Thymus (tissue), 11 donors: ENCODE data around the gene GNLY. TPM values are rescaled to one million over a fixed set of nuclear protein-coding genes. Genes with fewer than 3 reads are reported as not detected.
A peak's percentile ranks its signal among the peaks of the same experiment; 100 is the strongest.

Source experiments
- DNase-seq, 9 donors: peaks; one replicate each; pipeline ENCODE4 v3.0.0-alpha.2; 2013; ENCODE audit warnings: low spot score in 9 of 9, low read depth in 6 of 9, missing footprints in 1 of 9
- H3K27ac ChIP-seq, 2 donors: one replicate each; pipeline ENCODE4 v1.5.1; 2013; ENCODE audit warnings: control low read depth in 1 of 2, low read depth in 1 of 2, low read length in 1 of 2, mild to moderate bottlenecking in 1 of 2, moderate library complexity in 1 of 2
- H3K27me3 ChIP-seq, 2 donors: one replicate each; pipeline ENCODE4 v1.5.1; 2013; ENCODE audit warnings: low read length in 1 of 2; ENCODE audit not compliant: control insufficient read depth in 2 of 2, insufficient read depth in 1 of 2
- H3K36me3 ChIP-seq, 2 donors: one replicate each; pipeline ENCODE4 v1.5.1; 2013; ENCODE audit warnings: low read length in 1 of 2, mild to moderate bottlenecking in 1 of 2, moderate library complexity in 1 of 2; ENCODE audit not compliant: control insufficient read depth in 2 of 2, insufficient read depth in 2 of 2
- H3K4me1 ChIP-seq, 2 donors: one replicate each; pipeline ENCODE4 v1.5.1; 2013; ENCODE audit warnings: low read length in 2 of 2; ENCODE audit not compliant: control insufficient read depth in 2 of 2, insufficient read depth in 2 of 2
- H3K4me3 ChIP-seq, 2 donors: one replicate each; pipeline ENCODE4 v1.5.1; 2013; ENCODE audit warnings: low read length in 2 of 2, control low read depth in 1 of 2, mild to moderate bottlenecking in 1 of 2
- H3K9me3 ChIP-seq, 2 donors: one replicate each; pipeline ENCODE4 v1.5.1; 2013; ENCODE audit warnings: low read length in 1 of 2, mild to moderate bottlenecking in 1 of 2; ENCODE audit not compliant: control insufficient read depth in 2 of 2, insufficient read depth in 1 of 2
- WGBS: extraction: QIAGEN DNeasy Blood & Tissue Kit; methylation state at CpG from one replicate; pipeline ENCODE4 v1.1.7; 2013; 5-methylcytosine and 5-hydroxymethylcytosine counted together
- polyA plus RNA-seq: library from polyadenylated mRNA; stranded (reverse); fragments of 200-250 nt; gene quantifications from one replicate; pipeline ENCODE4 v1.2.3, GENCODE V29; 2013
- total RNA-seq: library from RNA; stranded (reverse); fragments of 120-200 nt; gene quantifications from one replicate; pipeline ENCODE4 v1.2.4, GENCODE V29; 2013
- donor health status: healthy.

The GNLY gene
- total and polyA plus RNA-seq, 2 donors = 1.7 to 7.0 TPM

DNA sequence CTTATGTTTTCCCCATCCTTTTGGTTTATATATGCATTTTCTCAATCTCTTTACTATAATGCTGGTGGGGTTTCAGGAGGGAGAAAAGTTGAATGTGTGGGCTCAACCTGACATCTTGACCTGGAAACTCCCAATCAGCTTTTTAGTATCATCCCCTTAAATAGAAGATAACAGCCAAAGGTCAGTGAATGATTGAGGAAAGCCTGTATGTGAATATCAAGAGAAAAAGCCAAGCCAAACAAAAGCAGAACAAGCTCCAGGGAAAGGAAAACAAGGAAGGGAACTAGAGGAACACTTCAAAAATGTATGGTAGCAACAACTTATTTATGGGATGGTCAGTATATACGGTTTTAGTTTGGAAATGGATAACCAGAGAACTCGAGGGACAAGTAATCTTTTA is 31.3 kb downstream of the GNLY start:
- Histone ChIP-seq H3K4me3 (no peak overlapping the region), H3K4me1 (peaks cover 0 to 6% of the 10 kb centered on the region in 2 donors), H3K36me3 (no peaks in the 10 kb centered on the region), H3K27me3 (peaks cover 0 to 10% of the 10 kb centered on the region in 2 donors), H3K27ac (no peak overlapping the region), H3K9me3 (no peaks in the 10 kb centered on the region)
- WGBS = 87% methylated on average over 2 of the region's 2 CpGs
- DNase-seq = no peak

DNA sequence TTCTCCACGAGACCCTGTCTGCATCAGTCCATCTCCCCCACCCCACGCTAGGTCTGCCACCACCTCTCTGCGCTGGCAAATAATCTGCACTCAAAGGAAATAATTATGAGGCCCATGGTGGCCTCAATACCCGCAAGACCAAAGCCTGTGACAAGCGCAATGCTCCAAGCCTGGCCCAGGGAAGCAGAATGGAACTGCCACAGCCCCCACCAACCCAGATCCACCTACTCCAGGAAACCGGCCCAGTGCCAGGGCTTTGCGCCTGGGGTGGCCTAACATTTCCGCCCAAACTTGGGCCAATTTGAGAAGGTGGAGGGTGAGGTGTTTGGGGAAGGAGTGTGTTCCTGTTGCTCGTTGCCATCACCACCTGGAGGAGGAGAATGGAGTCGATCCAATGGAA is 33.6 kb downstream of the GNLY start:
- no peak for DNase-seq
- Histone ChIP-seq H3K4me3 (no peak overlapping the region), H3K27ac (no peak overlapping the region), H3K36me3 (no peaks in the 10 kb centered on the region), H3K4me1 (peaks cover 0 to 11% of the 10 kb centered on the region in 2 donors), H3K27me3 (peaks cover 0 to 10% of the 10 kb centered on the region in 2 donors), H3K9me3 (no peaks in the 10 kb centered on the region)
- 95% methylated on average over 10 of the region's 10 CpGs for WGBS

DNA sequence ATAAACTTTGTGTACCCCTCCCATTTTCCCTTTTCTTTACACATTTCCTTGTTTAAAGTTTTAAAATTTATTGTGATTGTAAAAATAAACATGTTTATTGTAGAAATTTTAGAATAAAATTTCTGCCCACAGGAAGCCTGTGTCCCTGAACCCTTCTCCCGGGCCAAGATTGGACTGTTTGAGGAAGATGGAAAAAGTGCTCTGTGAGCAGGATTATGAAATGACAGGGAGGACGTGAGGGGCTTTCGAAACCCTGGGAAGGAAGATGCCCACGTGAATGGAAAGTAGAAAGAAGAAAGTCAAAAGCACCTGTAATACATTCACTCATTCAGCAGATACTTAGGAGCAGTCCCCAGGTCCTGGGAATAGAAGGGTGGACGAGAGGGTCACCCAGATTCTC is 34.2 kb downstream of the GNLY start:
- Histone ChIP-seq H3K4me1 (peaks cover 5 to 16% of the 10 kb centered on the region in 2 donors), H3K27ac (no peak overlapping the region), H3K36me3 (no peaks in the 10 kb centered on the region), H3K4me3 (no peak overlapping the region), H3K27me3 (peaks cover 0 to 10% of the 10 kb centered on the region in 2 donors), H3K9me3 (no peaks in the 10 kb centered on the region)
- 82% methylated on average over 5 of the region's 5 CpGs for WGBS
- DNase-seq = no peak

DNA sequence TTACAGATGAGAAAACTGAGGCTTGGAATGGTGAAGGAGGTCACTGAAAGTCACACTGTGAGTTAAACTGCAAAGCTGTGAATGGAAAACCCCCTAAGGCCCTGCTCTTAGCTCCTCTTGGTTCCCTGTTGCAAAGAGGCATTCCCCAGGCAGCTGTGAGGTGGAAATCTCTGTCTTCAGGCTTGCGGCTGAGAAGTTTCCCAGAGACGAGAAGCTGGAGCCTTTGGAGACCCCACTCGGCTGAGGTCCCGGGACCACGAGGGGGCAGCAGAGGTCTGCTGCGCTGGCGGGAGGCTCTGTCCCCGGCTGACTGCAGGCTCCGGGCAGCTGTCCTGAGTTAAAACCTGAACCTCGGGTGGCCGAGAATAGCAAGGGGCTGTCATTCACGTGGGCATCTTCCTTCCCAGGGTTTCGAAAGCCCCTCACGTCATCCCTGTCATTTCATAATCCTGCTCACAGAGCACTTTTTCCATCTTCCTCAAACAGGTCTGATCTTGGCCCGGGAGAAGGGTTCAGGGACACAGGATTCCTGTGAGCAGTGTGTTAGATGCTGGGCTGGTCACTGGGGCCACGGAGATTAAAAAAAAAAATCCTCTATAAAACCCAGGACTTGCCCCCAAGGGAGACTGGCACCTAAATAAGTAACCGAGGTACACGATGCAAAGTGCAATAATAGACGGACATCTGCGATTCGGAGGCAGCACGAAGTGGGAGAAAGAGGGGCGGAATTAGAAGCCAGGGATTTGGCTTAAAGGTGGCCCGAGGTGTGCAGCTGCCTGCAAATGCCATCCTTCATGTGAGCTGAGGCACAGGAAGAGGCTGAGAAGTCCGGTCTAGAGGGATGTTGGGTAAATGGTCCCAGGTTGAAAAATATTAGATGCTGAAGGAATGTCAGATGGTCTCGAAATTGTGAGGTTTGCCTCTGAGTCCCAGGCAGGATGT is 35.0 kb downstream of the GNLY start:
- peaks cover 11 to 24% of the 10 kb centered on the region in 2 donors for H3K4me1 ChIP-seq
- H3K27ac ChIP-seq = no peak overlapping the region
- no peaks in the 10 kb centered on the region for H3K9me3 ChIP-seq
- peaks cover 0 to 10% of the 10 kb centered on the region in 2 donors for H3K27me3 ChIP-seq
- peak in 7 of 9 donors; percentile 51 to 85 (median 69) for DNase-seq
- 41% methylated on average over 26 of the region's 26 CpGs for WGBS
- H3K4me3 ChIP-seq = no peak overlapping the region
- no peaks in the 10 kb centered on the region for H3K36me3 ChIP-seq

DNA sequence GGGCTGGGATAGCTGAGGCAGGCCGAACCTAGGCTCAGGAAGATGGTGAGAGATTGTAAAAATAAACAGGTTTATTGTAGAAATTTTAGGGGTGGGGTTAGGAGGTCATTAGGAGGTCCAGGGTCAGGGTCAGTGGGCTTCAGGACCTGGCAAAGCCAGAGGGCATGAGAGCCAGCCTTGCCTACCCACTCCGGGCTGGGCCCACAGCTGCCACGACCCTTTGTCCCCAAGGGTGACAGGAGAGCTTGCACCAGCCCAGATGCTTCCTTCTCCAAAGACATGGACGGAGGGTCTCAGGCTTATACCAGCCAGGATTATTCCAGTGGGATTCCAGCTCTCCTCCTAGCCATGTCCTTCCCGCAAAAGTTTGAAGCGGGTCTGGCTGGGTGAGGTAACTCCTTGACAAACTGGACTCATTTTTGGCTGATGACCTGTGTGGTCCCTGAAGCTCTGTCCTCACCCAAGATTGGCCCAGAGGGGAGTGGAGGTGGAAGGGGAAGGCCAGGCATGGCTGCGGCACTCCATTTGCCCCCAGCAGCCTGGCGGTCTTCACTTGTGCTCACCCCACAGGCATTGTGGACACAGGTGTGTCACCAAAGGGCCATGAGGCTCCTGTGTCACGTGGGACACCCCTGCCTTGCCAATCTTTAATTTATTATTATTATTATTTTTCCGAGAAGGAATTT is 35.8 kb downstream of the GNLY start:
- H3K4me3 ChIP-seq = no peak overlapping the region
- WGBS = 95% methylated on average over 10 of the region's 10 CpGs
- peaks cover 11 to 25% of the 10 kb centered on the region in 2 donors for H3K4me1 ChIP-seq
- no peaks in the 10 kb centered on the region for H3K9me3 ChIP-seq
- H3K36me3 ChIP-seq = no peaks in the 10 kb centered on the region
- no peak overlapping the region for H3K27ac ChIP-seq
- DNase-seq = no peak
- peaks cover 0 to 10% of the 10 kb centered on the region in 2 donors for H3K27me3 ChIP-seq

DNA sequence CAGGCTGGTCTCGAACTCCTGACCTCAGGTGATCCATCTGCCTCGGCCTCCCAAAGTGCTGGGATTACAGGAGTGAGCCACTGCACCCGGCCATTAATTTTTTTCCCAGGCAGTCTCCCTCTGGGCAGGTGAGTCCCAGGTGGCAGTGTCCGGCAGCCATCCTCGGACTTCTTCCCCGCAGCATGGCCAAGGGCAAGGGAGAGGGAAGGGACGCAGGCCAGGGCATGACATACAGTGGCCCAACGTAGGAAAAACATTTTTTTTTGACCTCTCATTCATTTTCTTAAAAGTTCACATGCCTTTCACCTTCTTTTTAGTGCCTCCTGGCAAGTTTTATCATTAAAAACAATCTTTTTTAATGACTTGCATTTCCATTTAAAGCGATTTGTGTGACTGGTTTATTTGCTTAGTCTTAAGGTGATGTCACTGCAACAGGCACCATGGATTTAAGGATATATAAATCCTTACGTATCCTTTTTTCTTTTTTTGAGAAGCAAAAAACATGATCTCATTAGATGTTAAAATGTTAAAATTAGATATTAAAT is 36.6 kb downstream of the GNLY start:
- no peak for DNase-seq
- Histone ChIP-seq H3K4me3 (no peak overlapping the region), H3K27ac (no peak overlapping the region), H3K27me3 (peaks cover 0 to 10% of the 10 kb centered on the region in 2 donors), H3K4me1 (peaks cover 11 to 25% of the 10 kb centered on the region in 2 donors), H3K36me3 (no peaks in the 10 kb centered on the region), H3K9me3 (no peaks in the 10 kb centered on the region)
- WGBS = 95% methylated on average over 10 of the region's 10 CpGs

DNA sequence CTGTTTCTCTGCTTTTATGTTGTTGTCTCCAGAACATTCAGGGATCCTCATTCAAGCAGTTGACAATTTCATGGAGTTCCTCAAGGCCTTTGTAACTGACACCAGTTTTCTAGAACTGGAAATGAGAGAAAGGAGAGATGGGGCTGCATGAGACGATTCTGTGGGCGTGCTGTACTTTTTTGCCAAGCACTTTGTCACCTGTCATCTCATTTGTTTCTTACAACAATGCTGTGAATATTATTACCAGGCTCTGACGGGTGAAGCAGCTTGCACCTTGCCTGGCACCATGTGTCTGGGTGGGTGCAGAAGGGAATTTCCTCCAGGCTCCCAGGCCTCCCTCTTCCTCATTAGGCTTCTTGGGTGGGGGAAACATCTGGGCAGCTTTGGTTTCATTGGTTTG is 37.4 kb downstream of the GNLY start:
- Histone ChIP-seq H3K4me1 (peaks cover 11 to 25% of the 10 kb centered on the region in 2 donors), H3K36me3 (no peaks in the 10 kb centered on the region), H3K27me3 (peaks cover 0 to 10% of the 10 kb centered on the region in 2 donors), H3K9me3 (peaks cover 0 to 2% of the 10 kb centered on the region in 2 donors), H3K4me3 (no peak overlapping the region), H3K27ac (no peak overlapping the region)
- no peak for DNase-seq
- 82% methylated on average over 3 of the region's 3 CpGs for WGBS

DNA sequence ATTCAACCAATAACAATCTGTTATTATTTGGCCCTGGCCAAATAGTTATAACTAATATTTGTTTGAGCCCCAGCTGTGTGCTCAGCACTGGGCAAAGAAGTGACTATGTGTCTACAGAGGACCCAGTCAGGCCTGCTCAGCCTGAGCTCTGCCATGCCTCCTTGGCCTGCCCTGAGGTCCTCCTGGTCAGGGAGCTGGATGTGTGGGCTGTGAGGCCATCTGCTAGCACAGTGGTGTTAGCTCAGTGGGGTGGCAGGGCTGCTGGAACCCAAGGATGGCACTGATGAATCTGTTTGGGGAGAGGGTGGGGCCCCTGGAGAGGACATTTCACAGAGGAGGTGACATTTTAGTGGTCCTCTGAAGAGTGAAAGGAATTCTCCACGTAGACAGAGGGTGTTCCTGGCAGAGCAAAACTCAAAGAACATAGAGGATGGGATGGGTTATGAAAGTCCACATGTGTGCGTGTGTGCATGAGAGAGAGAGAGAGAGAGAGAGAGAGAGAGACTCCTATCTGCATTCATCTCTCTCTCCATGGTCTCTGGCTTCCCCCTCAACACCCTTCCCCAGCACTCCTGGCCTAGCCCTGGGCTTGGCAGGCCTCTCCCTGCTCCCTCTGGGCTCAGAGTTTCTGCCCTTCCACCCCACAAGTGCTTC is 38.4 kb downstream of the GNLY start:
- H3K27me3 ChIP-seq = peaks cover 0 to 10% of the 10 kb centered on the region in 2 donors
- no peak overlapping the region for H3K4me3 ChIP-seq
- DNase-seq = no peak
- WGBS = 89% methylated on average over 2 of the region's 2 CpGs
- H3K27ac ChIP-seq = no peak overlapping the region
- H3K9me3 ChIP-seq = peaks cover 0 to 3% of the 10 kb centered on the region in 2 donors
- peaks cover 11 to 25% of the 10 kb centered on the region in 2 donors for H3K4me1 ChIP-seq
- H3K36me3 ChIP-seq = no peaks in the 10 kb centered on the region
